Measurements from ENCODE around the gene UPK2. TPM values are rescaled to one million over a fixed set of nuclear protein-coding genes. Genes with fewer than 3 reads are reported as not detected.

UPK2 gene
- total and polyA plus RNA-seq, 10 of the 15 experiments (the other 5 are each of a cell fraction or from before 2014, with no cell fraction given) = 0.07 to 1.0 (median 0.31) TPM; not detected in 7

DNA sequence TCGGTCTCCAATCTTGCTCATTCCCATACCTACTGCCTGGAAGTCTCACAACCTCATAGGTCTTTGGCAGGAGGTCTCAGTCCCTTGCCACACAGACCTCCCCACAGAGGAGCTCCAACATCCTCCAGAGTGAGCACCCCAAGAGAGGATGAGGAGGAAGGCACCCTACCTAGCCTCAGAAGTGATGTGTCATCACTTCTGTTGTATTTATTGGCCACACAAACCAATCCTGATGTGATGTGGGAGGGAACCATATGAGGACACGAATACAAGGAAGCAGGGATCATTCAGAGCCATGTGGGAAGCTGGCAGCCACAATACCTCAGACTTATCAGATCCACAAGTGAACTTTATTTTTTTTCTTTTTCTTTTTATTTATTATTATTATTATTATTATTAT, 9.0 kb upstream of the UPK2 start:
- H3K9ac ChIP-seq (ENCODE audit: control insufficient read depth, insufficient read depth, low read length) = no peak overlapping the region
- no peaks in the 10 kb centered on the region for H3K4me1 ChIP-seq (ENCODE audit: control insufficient read depth, insufficient read depth, low read length)
- H2AFZ ChIP-seq (ENCODE audit: control insufficient read depth, low read depth, low read length) = no peak overlapping the region
- no peaks in the 10 kb centered on the region for H3K9me3 ChIP-seq (replicated peaks; ENCODE audit: control insufficient read depth, insufficient read depth, low read length)
- no peak for TF ChIP-seq RAD51 (IDR thresholded peaks at IDR 0.05)
- ChIA-PET RAD21 (ENCODE audit: unreplicated experiment) (no interaction called here), SMC1A (ENCODE audit: uncharacterized antibody, unreplicated experiment) (interaction anchor here (0.6 to 1.4 kb wide), 2 partner anchors 25 to 34 kb away, joined by 3 read pairs; no protein-coding TSS in a partner anchor), POLR2A (no interaction called here), CTCF (interaction anchor here (0.6 to 2.6 kb wide), 3 partner anchors 9 to 275 kb away, joined by 4 to 10 read pairs (median 5); partner anchors contain the start of genes UPK2 and VPS11)
- H3K27ac ChIP-seq (ENCODE audit: control insufficient read depth, insufficient read depth) = no peak overlapping the region
- no peak overlapping the region for H3K4me2 ChIP-seq (ENCODE audit: control insufficient read depth, insufficient read depth)
- no peaks in the 10 kb centered on the region for H3K36me3 ChIP-seq (ENCODE audit: control insufficient read depth in 2 of 2, insufficient read depth in 2 of 2, low read length in 1 of 2)
- H3K27me3 ChIP-seq (replicated peaks in 1 of 2; ENCODE audit: control insufficient read depth in 2 of 2, insufficient read depth in 2 of 2, low read length in 1 of 2) = peaks cover 0 to 7% of the 10 kb centered on the region in 2 experiments; a peak in 2 of 4 replicates
- DNase-seq (ENCODE audit: low read depth, low spot score) = no peak
- H4K20me1 ChIP-seq (ENCODE audit: control insufficient read depth, insufficient read depth) = no peaks in the 10 kb centered on the region
- 2% methylated on average over 2 of the region's 2 CpGs for WGBS (ENCODE audit: insufficient coverage, insufficient replicate concordance, low lambda C conversion rate, missing lambda C conversion rate)
- intact Hi-C loops (cut with micrococcal nuclease; ENCODE audit: unreplicated experiment) (no loop called here), in situ Hi-C loops (cut with MboI) (no loop called here)
- H3K4me3 ChIP-seq = no peak overlapping the region
- H3K79me2 ChIP-seq (ENCODE audit: control insufficient read depth, insufficient read depth, low read length) = no peaks in the 10 kb centered on the region
- no peak for ATAC-seq
- no peak for FAIRE-seq
- no TSS peak for BruUV-seq (replicated peaks)

DNA sequence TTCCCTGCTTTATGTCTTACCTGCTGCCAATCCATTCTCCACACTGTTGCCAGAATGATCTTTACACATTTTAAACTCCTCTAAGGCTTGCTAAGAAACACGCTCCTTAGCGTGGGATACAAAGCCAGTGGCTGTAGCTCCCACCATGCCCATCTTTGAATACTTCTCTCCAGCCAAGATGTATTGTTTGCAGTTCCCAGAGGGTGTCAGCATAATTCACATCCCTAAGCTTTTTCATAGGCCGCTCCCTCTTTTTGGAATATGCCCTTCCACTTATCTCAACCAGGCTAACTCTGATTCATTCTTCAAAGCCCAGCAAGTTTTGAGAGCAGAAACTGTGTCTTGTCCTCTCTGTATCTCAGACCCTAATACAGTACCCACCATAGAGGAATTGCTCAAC, 8.1 kb upstream of the UPK2 start:
- TF ChIP-seq KDM1A (IDR thresholded peaks at IDR 0.05; ENCODE audit: borderline replicate concordance) (no peak), SREBF1 (IDR thresholded peaks at IDR 0.05; ENCODE audit: low read length) (no peak), BMI1 (IDR thresholded peaks at IDR 0.05; ENCODE audit: borderline replicate concordance) (no peak)
- TF ChIP-seq, protein P1, sequence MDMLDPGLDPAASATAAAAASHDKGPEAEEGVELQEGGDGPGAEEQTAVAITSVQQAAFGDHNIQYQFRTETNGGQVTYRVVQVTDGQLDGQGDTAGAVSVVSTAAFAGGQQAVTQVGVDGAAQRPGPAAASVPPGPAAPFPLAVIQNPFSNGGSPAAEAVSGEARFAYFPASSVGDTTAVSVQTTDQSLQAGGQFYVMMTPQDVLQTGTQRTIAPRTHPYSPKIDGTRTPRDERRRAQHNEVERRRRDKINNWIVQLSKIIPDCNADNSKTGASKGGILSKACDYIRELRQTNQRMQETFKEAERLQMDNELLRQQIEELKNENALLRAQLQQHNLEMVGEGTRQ (IDR thresholded peaks at IDR 0.05; ENCODE audit: borderline replicate concordance, low read depth, low read length) = no peak

More for the DNA sequence above, 8.1 kb upstream of the UPK2 start:
- 55% methylated on average over 3 of the region's 3 CpGs for WGBS (ENCODE audit: insufficient coverage, insufficient replicate concordance, low lambda C conversion rate, missing lambda C conversion rate)
- intact Hi-C loops (cut with micrococcal nuclease; ENCODE audit: unreplicated experiment) (no loop called here), in situ Hi-C loops (cut with MboI) (no loop called here)
- Histone ChIP-seq H3K79me2 (ENCODE audit: control insufficient read depth, insufficient read depth, low read length) (no peaks in the 10 kb centered on the region), H3K4me2 (ENCODE audit: control insufficient read depth, insufficient read depth) (no peak overlapping the region), H3K4me1 (ENCODE audit: control insufficient read depth, insufficient read depth, low read length) (no peaks in the 10 kb centered on the region), H3K4me3 (no peak overlapping the region), H3K36me3 (ENCODE audit: control insufficient read depth in 2 of 2, insufficient read depth in 2 of 2, low read length in 1 of 2) (no peaks in the 10 kb centered on the region), H3K27me3 (replicated peaks in 1 of 2; ENCODE audit: control insufficient read depth in 2 of 2, insufficient read depth in 2 of 2, low read length in 1 of 2) (peaks cover 0 to 7% of the 10 kb centered on the region in 2 experiments; a peak in 2 of 4 replicates), H3K9ac (ENCODE audit: control insufficient read depth, insufficient read depth, low read length) (no peak overlapping the region), H4K20me1 (ENCODE audit: control insufficient read depth, insufficient read depth) (no peaks in the 10 kb centered on the region), H3K27ac (ENCODE audit: control insufficient read depth, insufficient read depth) (no peak overlapping the region), H3K9me3 (replicated peaks; ENCODE audit: control insufficient read depth, insufficient read depth, low read length) (no peaks in the 10 kb centered on the region), H2AFZ (ENCODE audit: control insufficient read depth, low read depth, low read length) (no peak overlapping the region)
- ChIA-PET POLR2A (no interaction called here), RAD21 (ENCODE audit: unreplicated experiment) (no interaction called here), CTCF (interaction anchor here (0.9 kb wide), 1 partner anchor 17 kb away, joined by 3 read pairs; no protein-coding TSS in a partner anchor), SMC1A (ENCODE audit: uncharacterized antibody, unreplicated experiment) (interaction anchor here (1.4 kb wide), 1 partner anchor 35 kb away, joined by 3 read pairs; no protein-coding TSS in a partner anchor)
- FAIRE-seq (no peak), DNase-seq (ENCODE audit: low read depth, low spot score) (no peak), ATAC-seq (no peak)
- no TSS peak for BruUV-seq (replicated peaks)
